ENCODE results near the gene EGFL7.

DNA sequence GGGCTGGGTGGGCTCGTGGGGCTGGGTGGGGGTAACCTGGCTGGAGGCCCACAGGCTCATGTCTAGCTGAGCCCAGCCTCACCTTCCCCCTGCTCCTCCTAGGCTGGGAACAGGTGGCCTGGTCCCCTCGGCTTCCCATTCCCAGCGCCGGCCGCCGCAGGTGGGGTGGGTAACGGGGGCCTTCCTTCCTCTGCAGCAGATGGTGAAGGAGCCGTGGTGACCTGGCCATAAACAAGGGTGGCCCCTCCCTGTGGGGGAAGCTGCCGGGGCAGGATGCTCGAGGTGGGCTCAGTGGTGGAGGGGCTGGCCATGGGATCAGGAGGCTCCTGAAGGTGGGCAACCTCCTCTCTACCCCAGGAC lies 41.0 kb upstream of the EGFL7 start:
- TF ChIP-seq NFYB (IDR thresholded peaks at IDR 0.05; ENCODE audit: insufficient read depth, low read depth, low read length) (no peak), POLR2A (IDR thresholded peaks at IDR 0.05; ENCODE audit: low read depth, low read length) (no peak), ZBTB33 (IDR thresholded peaks at IDR 0.05) (no peak), ZBTB11 (CRISPR knock-in tag; IDR thresholded peaks at IDR 0.05) (no peak), HCFC1 (IDR thresholded peaks at IDR 0.05; ENCODE audit: low read length) (no peak), KDM1A (IDR thresholded peaks at IDR 0.05; ENCODE audit: borderline replicate concordance) (no peak)
- TF ChIP-seq, protein P1, sequence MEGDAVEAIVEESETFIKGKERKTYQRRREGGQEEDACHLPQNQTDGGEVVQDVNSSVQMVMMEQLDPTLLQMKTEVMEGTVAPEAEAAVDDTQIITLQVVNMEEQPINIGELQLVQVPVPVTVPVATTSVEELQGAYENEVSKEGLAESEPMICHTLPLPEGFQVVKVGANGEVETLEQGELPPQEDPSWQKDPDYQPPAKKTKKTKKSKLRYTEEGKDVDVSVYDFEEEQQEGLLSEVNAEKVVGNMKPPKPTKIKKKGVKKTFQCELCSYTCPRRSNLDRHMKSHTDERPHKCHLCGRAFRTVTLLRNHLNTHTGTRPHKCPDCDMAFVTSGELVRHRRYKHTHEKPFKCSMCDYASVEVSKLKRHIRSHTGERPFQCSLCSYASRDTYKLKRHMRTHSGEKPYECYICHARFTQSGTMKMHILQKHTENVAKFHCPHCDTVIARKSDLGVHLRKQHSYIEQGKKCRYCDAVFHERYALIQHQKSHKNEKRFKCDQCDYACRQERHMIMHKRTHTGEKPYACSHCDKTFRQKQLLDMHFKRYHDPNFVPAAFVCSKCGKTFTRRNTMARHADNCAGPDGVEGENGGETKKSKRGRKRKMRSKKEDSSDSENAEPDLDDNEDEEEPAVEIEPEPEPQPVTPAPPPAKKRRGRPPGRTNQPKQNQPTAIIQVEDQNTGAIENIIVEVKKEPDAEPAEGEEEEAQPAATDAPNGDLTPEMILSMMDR (IDR thresholded peaks at IDR 0.05 in 2 of 3, conservative IDR thresholded peaks at IDR 0.05 in 1 of 3; ENCODE audit: control insufficient read depth in 2 of 3, extremely low read depth in 1 of 3, insufficient read depth in 1 of 3, low read depth in 3 of 3, low read length in 3 of 3): no peak

All from GM12878 (cell line).